ENCODE measurements around the gene HIP1R. TPM values are rescaled to one million over a fixed set of nuclear protein-coding genes. Genes with fewer than 3 reads are reported as not detected.

The HIP1R gene
- total and polyA plus RNA-seq, 10 of the 15 experiments (the other 5 are each of a cell fraction or from before 2014, with no cell fraction given) = 0.18 to 27.7 (median 11.7) TPM

GRCh38 chr12:122820138-122820537 is 15.1 kb upstream of the HIP1R start (continued):
- TF ChIP-seq ELK1 (IDR thresholded peaks at IDR 0.05; ENCODE audit: low read depth, low read length) = no peak

- in situ Hi-C loops (cut with MboI) = no loop called here
- under 1% methylated on average over 7 of the region's 7 CpGs for WGBS (ENCODE audit: insufficient coverage, insufficient replicate concordance, low lambda C conversion rate, missing lambda C conversion rate)
- no TSS peak for BruUV-seq (replicated peaks)
- ChIA-PET CTCF (no interaction called here), POLR2A (no interaction called here), SMC1A (ENCODE audit: uncharacterized antibody, unreplicated experiment) (interaction anchor here (0.7 kb wide), 1 partner anchor 59 kb away, joined by 3 read pairs; no protein-coding TSS in a partner anchor), RAD21 (ENCODE audit: unreplicated experiment) (no interaction called here)
- H3K27ac ChIP-seq (ENCODE audit: control insufficient read depth, insufficient read depth) = no peak overlapping the region
- H3K79me2 ChIP-seq (ENCODE audit: control insufficient read depth, insufficient read depth, low read length) = no peaks in the 10 kb centered on the region
- H3K9me3 ChIP-seq (replicated peaks; ENCODE audit: control insufficient read depth, insufficient read depth, low read length) = no peaks in the 10 kb centered on the region
- peaks cover 7% of the 10 kb centered on the region for H3K4me1 ChIP-seq (ENCODE audit: control insufficient read depth, insufficient read depth, low read length)
- H3K4me3 ChIP-seq = 0 out of 2 replicates have a peak overlapping the region, but pooled peaks have one; percentile 9
- H2AFZ ChIP-seq (ENCODE audit: control insufficient read depth, low read depth, low read length) = peak overlapping the region; percentile 6; the same call in 1 of the 2 replicates
- FAIRE-seq (no peak), ATAC-seq (peak; percentile 91), DNase-seq (ENCODE audit: low read depth, low spot score) (no peak)
- H4K20me1 ChIP-seq (ENCODE audit: control insufficient read depth, insufficient read depth) = no peaks in the 10 kb centered on the region
- H3K27me3 ChIP-seq (replicated peaks in 1 of 2; ENCODE audit: control insufficient read depth in 2 of 2, insufficient read depth in 2 of 2, low read length in 1 of 2) = peaks cover 0 to 2% of the 10 kb centered on the region in 2 experiments; a peak in 1 of 4 replicates
- intact Hi-C loops (cut with micrococcal nuclease; ENCODE audit: unreplicated experiment) = no loop called here
- H3K36me3 ChIP-seq (ENCODE audit: control insufficient read depth in 2 of 2, insufficient read depth in 2 of 2, low read length in 1 of 2) = no peaks in the 10 kb centered on the region
- peak overlapping the region; percentile 56; the same call in 1 of the 2 replicates for H3K4me2 ChIP-seq (ENCODE audit: control insufficient read depth, insufficient read depth)
- no peak overlapping the region for H3K9ac ChIP-seq (ENCODE audit: control insufficient read depth, insufficient read depth, low read length)
- TF ChIP-seq CEBPB (IDR thresholded peaks at IDR 0.05; ENCODE audit: borderline replicate concordance in 1 of 2, low read depth in 2 of 2, low read length in 2 of 2) (no peak), ATF3 (IDR thresholded peaks at IDR 0.05; ENCODE audit: borderline replicate concordance, extremely low read depth, low read depth, low read length) (no peak), MYB (IDR thresholded peaks at IDR 0.05; ENCODE audit: borderline replicate concordance, low read depth, low read length) (no peak), HCFC1 (IDR thresholded peaks at IDR 0.05; ENCODE audit: low read length) (no peak), RELB (IDR thresholded peaks at IDR 0.05; ENCODE audit: low read depth) (no peak), SREBF1 (IDR thresholded peaks at IDR 0.05; ENCODE audit: low read length) (no peak), GATAD2B (conservative IDR thresholded peaks at IDR 0.05; ENCODE audit: low read depth) (no peak), SREBF2 (IDR thresholded peaks at IDR 0.05; ENCODE audit: low read length) (no peak), BCLAF1 (IDR thresholded peaks at IDR 0.05) (no peak), RAD21 (IDR thresholded peaks at IDR 0.05; ENCODE audit: insufficient read depth, low read depth, low read length) (no peak), KDM1A (IDR thresholded peaks at IDR 0.05; ENCODE audit: borderline replicate concordance) (no peak), TCF3 (IDR thresholded peaks at IDR 0.05; ENCODE audit: borderline replicate concordance, insufficient read depth, low read depth, low read length) (no peak), NBN (IDR thresholded peaks at IDR 0.05) (no peak), SPI1 (IDR thresholded peaks at IDR 0.05; ENCODE audit: borderline replicate concordance, insufficient read depth, low read depth, low read length) (peak; percentile 42; the same call in 1 of the 2 replicates), RFX5 (IDR thresholded peaks at IDR 0.05; ENCODE audit: low read depth, low read length) (no peak), ZNF274 (IDR thresholded peaks at IDR 0.05; ENCODE audit: insufficient read depth, insufficient read length) (no peak), HDGF (IDR thresholded peaks at IDR 0.05) (no peak), EED (IDR thresholded peaks at IDR 0.05; ENCODE audit: low read depth) (peak; percentile 28; the same call in 1 of the 2 replicates)
Measured at GRCh38 chr12:122820838-122821271, 14.4 kb upstream of the HIP1R start.

Measured in GM12878 (cell line).